Measurements from ENCODE around the gene MFAP2. TPM values are rescaled to one million over a fixed set of nuclear protein-coding genes. Genes with fewer than 3 reads are reported as not detected.

Gene MFAP2
- total RNA-seq, 2 experiments from 2014 or later, result 0.25 TPM; not detected in 1

DNA sequence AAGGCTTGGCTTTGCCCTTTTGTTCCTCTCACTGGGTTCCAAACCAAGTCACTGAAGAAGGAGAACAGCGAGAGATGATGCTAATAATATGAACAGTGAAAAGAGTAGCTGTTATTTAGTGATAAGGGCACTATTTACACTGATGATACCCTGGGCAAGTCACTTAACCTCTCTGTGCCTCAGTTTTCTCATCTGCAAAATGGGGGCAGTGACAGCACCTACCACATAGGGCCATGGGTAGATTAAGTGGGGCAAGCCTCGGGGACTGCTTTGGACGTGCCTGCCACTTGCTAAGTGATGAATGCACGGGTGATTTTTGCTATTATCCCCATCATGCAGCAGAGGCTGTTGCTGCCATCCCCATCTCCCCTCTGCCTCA, 22.1 kb upstream of the MFAP2 start:
- DNase-seq, result no peak
- peaks cover 22% of the 10 kb centered on the region for H3K36me3 Mint-ChIP-seq (ENCODE audit: low read depth)
- ChIA-PET CTCF (no interaction called here), POLR2A (no interaction called here)
- H3K27me3 Mint-ChIP-seq, result no peaks in the 10 kb centered on the region
- H3K27ac Mint-ChIP-seq, result no peak overlapping the region
- H3K4me1 Mint-ChIP-seq, result no peaks in the 10 kb centered on the region
- H3K9me3 Mint-ChIP-seq, result no peaks in the 10 kb centered on the region
- H3K4me3 Mint-ChIP-seq, result no peak overlapping the region

DNA sequence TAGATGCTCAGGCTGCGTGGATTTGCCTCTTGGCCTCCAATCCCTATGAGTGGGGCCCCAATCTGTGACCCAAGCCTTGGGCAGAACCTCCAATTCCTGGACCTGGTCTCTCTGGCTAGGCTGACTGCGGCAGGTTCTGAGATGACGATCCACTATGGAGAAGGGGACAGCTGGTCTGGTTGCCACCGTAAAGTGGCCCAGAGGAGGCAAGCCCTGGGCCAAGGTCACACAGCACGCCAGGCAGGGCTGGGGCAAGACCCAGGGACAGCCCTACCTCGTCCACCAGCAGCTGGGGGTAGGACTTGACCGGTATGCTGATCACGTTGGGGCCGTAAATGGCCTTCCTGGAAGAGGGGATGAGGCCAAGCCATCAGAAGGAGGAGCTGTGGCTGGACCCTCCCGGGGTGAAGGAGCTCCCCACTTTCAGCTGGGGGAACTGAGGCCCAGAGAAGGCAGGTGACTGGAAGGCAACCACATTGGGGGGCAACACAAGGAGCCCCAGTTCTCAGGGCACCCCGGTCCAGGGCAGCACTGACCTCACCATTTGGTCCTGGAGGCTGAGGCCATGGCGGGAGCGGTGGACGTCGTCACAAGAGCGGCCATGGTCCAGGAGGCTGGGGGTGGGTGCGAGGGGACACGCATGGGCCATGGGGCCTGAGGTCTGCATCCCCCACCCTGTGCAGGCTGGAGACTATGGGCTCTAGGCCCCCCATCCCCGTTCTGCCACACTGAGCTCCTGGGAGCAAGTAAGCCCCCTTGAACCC, 21.5 kb upstream of the MFAP2 start:
- POLR2A ChIA-PET, result no interaction called here
- Mint-ChIP-seq H3K27me3 (no peaks in the 10 kb centered on the region), H3K36me3 (ENCODE audit: low read depth) (peaks cover 22% of the 10 kb centered on the region), H3K4me1 (no peaks in the 10 kb centered on the region), H3K4me3 (no peak overlapping the region), H3K27ac (no peak overlapping the region), H3K9me3 (no peaks in the 10 kb centered on the region)
- CTCF ChIA-PET, result interaction anchor here (1.2 kb wide), 1 partner anchor 41 kb away, joined by 3 read pairs; no protein-coding TSS in a partner anchor
- no peak for DNase-seq

DNA sequence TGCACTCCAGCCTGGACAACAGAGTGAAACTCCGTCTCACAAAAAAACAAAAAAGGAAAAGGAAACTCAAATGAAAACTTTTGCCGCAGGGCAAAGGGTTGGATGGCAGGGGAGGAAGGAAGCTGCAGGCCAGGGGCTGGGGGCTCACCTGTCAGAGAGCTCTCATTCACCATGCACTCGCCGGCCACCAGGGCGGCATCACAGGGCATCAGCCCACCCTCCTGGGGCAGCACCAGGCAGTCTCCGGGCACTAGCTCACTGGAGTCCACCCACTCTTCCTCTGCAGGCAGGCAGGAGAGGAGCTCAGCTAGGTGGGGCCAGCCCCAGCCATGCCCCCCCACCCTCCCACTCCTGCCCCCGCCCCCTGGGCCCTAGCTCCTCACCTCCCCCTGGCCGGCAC, 19.4 kb upstream of the MFAP2 start:
- POLR2A ChIA-PET, result interaction anchor here (1.1 kb wide), 1 partner anchor 12 kb away, joined by 3 read pairs; no protein-coding TSS in a partner anchor

DNA sequence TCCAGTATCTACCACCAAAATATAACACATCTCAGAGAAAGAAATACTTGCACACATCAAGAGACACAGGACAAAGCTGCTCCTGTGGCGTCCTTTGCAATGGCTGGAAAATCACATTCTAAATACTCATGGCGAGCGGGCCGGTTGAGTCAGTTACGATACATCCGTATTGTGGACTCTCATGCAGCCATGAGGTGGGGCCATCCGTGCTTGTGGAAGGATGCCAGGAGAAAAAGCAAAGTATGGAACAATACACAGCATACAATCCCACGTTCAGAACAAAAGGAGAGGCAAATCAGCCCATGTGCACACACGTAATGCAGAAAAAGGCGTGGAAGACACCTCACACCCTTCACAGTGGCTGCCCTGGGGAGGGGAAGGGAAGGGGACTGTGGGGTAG, 18.2 kb upstream of the MFAP2 start:
- peaks cover 17% of the 10 kb centered on the region for H3K36me3 Mint-ChIP-seq (ENCODE audit: low read depth)

More for the DNA sequence above, 19.4 kb upstream of the MFAP2 start:
- CTCF ChIA-PET, result no interaction called here
- Mint-ChIP-seq H3K27me3 (no peaks in the 10 kb centered on the region), H3K4me1 (no peaks in the 10 kb centered on the region), H3K4me3 (no peak overlapping the region), H3K27ac (no peak overlapping the region), H3K36me3 (ENCODE audit: low read depth) (peaks cover 26% of the 10 kb centered on the region), H3K9me3 (no peaks in the 10 kb centered on the region)
- DNase-seq, result no peak

DNA sequence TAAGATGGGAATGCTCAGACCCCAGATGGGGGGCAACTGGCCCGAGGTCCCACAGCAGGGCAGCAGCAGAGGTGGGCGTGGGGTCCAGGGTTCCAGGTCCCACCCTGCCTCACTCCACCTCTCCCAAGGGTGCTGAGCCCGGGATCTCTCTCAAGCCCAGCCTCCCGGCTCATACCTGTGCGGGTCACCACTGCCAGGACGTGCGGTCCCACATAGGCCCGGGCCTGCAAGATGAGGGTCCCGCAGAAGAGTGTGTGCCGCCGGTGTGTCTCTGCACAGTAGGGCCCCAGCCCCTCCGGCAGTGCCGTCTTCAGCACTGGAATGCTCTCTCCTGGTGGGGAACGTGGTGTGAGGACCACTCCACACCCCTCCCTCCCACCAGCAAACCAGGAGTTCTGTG, 16.4 kb upstream of the MFAP2 start:
- no peak for DNase-seq
- ChIA-PET POLR2A (no interaction called here), CTCF (no interaction called here)
- Mint-ChIP-seq H3K9me3 (no peaks in the 10 kb centered on the region), H3K4me1 (no peaks in the 10 kb centered on the region), H3K36me3 (ENCODE audit: low read depth) (peaks cover 17% of the 10 kb centered on the region), H3K4me3 (no peak overlapping the region), H3K27ac (no peak overlapping the region), H3K27me3 (no peaks in the 10 kb centered on the region)

More for the DNA sequence above, 18.2 kb upstream of the MFAP2 start:
- ChIA-PET POLR2A (no interaction called here), CTCF (no interaction called here)
- Mint-ChIP-seq H3K27me3 (no peaks in the 10 kb centered on the region), H3K9me3 (no peaks in the 10 kb centered on the region), H3K4me3 (no peak overlapping the region), H3K27ac (no peak overlapping the region), H3K4me1 (no peaks in the 10 kb centered on the region)
- DNase-seq, result no peak

DNA sequence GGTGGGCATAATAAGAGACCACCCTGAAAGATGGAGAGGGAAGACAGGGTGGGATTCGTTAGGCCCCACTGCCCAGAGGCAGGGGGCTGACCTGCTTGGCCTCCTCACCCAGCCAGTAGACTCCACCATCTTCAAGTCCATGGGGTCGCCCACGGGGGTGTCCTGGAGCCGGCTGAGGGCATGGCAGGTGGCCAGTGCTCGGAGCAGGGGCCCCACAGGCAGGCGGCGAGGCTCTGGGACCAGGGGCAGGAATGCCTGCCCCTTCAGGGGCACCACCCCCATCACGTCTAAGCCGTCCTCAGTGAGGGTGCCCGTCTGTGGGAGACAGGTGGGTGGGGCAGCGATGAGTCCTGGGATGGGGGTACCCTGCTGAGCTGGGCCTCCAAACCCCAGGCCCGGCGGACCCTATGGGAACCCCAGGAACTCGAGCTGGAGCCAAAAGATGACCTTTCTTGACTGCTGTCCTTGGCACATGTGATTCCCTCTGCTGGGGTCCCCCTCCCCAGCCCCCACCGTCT, 13.2 kb upstream of the MFAP2 start:
- Mint-ChIP-seq H3K4me3 (no peak overlapping the region), H3K27ac (no peak overlapping the region), H3K4me1 (no peaks in the 10 kb centered on the region), H3K9me3 (no peaks in the 10 kb centered on the region), H3K36me3 (ENCODE audit: low read depth) (peaks cover 16% of the 10 kb centered on the region), H3K27me3 (no peaks in the 10 kb centered on the region)
- POLR2A ChIA-PET, result no interaction called here
- CTCF ChIA-PET, result no interaction called here
- no peak for DNase-seq

DNA sequence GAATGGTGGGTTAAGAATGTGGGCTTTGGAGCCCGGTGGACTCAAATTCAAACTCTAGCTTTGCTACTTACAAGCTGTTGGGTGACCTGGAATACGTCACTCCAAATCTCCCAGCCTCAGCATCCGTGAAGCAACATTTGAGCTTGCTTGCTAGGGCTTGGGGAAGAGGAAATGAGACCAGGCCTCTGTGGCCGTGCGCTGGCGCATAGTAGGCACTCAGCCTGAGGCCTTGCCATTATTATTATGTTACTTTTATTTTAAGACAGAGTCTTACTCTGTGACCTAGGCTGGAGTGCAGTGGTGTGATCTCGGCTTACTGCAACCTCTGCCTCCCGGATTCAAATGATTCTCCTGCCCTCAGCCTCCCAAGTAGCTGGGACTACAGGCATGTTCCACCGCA, 12.3 kb upstream of the MFAP2 start:
- Mint-ChIP-seq H3K4me3 (no peak overlapping the region), H3K27ac (no peak overlapping the region), H3K36me3 (ENCODE audit: low read depth) (peaks cover 13% of the 10 kb centered on the region), H3K4me1 (no peaks in the 10 kb centered on the region), H3K27me3 (no peaks in the 10 kb centered on the region), H3K9me3 (no peaks in the 10 kb centered on the region)
- no peak for DNase-seq
- ChIA-PET CTCF (no interaction called here), POLR2A (no interaction called here)

DNA sequence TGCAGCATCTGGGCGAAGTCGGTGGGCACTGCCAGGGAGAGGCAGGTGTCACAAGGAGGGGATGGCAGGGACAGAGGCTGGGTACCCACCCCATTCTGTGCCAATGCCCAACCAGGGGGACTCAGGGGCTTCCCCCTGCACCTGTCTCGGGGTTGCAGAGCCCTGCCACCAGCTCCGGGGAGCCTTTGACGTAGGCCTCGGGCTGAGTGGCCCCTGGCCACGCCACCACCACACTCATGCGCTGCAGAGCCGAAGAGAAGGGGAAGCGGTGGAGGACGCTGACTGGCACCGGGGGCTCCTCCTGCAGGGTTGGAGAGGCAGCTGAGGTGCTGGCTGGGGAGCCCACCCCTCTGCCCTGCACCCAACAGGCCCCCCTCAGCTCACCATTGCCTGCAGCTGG, 11.7 kb upstream of the MFAP2 start:
- no peak overlapping the region for H3K4me3 Mint-ChIP-seq
- POLR2A ChIA-PET, result no interaction called here
- no peaks in the 10 kb centered on the region for H3K9me3 Mint-ChIP-seq
- no peaks in the 10 kb centered on the region for H3K27me3 Mint-ChIP-seq
- no peak overlapping the region for H3K27ac Mint-ChIP-seq
- no peaks in the 10 kb centered on the region for H3K4me1 Mint-ChIP-seq
- CTCF ChIA-PET, result no interaction called here
- H3K36me3 Mint-ChIP-seq (ENCODE audit: low read depth), result peaks cover 13% of the 10 kb centered on the region
- DNase-seq, result no peak

DNA sequence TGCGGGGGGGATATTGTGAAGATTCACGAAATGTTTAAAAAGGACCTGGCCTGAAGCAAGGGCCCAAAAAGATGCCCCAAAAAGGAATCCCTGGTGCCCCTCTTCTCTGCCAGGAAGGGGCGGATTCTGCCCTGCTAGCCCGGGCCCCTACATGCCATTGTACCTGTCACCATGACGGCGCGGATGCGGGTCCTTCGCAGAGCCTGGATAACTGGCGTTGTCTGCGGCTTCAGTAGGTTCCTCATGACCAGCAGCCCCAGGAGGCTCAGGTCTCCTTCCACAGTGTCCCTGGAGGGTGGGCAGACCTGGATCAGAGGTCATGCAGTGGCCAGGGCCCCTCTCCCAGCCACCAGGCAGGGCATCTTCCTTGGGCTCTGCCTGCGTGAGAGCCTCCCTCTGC, 11.2 kb upstream of the MFAP2 start:
- Mint-ChIP-seq H3K4me1 (no peaks in the 10 kb centered on the region), H3K36me3 (ENCODE audit: low read depth) (peaks cover 13% of the 10 kb centered on the region), H3K27me3 (no peaks in the 10 kb centered on the region), H3K27ac (no peak overlapping the region), H3K4me3 (no peak overlapping the region), H3K9me3 (no peaks in the 10 kb centered on the region)
- POLR2A ChIA-PET, result no interaction called here
- CTCF ChIA-PET, result no interaction called here
- no peak for DNase-seq

DNA sequence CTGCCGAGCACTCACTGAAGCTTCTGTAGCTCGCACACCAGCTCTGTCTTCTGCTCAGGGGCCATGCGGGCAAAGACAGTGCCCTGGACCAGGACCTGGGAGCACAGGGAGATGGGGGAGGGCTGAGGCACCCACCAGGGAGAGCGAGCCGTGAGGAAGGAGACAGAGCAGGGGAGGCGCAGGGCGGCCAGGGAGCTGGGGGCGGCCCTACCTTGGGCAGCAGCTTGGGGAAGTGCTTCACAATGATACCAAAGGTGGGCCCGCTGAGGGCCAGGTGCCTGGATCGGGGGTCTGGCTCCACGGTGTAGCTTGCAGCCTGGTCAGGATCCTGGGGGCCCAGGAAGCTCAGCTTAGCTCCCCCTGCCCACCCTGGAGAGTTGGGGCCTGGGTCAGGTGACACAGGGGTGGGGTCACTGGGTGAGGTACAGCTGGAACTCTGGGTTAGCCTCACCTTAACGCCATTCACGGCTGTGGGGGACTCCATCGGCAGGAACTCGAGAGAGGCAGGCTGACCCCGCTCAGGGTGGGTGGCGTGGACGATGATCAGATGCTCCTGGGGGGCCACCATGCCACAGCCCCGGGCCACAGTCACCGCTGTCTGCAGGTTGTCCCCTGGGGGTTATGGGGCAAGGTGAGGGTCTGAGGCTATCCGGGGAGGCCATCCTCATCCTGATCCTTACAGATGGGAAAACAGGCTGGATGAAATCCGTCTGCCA, 9.4 kb upstream of the MFAP2 start:
- Mint-ChIP-seq H3K9me3 (no peaks in the 10 kb centered on the region), H3K4me1 (no peaks in the 10 kb centered on the region), H3K27me3 (no peaks in the 10 kb centered on the region), H3K27ac (no peak overlapping the region), H3K4me3 (no peak overlapping the region), H3K36me3 (ENCODE audit: low read depth) (peaks cover 15% of the 10 kb centered on the region)
- POLR2A ChIA-PET, result interaction anchor here (2.2 kb wide), 1 partner anchor 10 kb away, joined by 6 read pairs; the partner anchor contains the start of gene MFAP2
- DNase-seq, result no peak
- CTCF ChIA-PET, result interaction anchor here (0.5 kb wide), 1 partner anchor 487 kb away, joined by 5 read pairs; no protein-coding TSS in a partner anchor

DNA sequence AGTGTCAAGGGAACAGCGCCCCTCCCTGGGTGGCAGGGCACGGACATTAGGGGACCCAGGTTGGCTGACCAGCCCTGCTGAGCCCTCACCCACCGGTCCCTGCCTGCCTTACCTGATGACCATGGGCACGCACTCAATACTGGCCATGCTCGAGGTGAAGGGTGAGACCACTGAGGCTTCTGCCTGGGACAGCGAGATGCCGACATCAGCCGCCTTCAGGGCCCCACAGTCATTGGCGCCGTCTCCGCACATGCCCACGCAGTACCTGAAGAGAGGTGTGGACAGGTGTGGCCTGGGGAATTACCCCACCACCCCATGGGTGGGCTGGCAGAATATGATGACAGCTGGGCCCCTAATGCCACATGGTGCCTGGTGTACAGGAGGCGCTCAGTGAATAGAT, 7.8 kb upstream of the MFAP2 start:
- Mint-ChIP-seq H3K36me3 (ENCODE audit: low read depth) (peaks cover 14% of the 10 kb centered on the region), H3K27ac (no peak overlapping the region), H3K27me3 (peaks cover 3% of the 10 kb centered on the region), H3K4me3 (no peak overlapping the region), H3K4me1 (no peaks in the 10 kb centered on the region), H3K9me3 (no peaks in the 10 kb centered on the region)
- DNase-seq, result no peak
- POLR2A ChIA-PET, result interaction anchor here (0.8 to 1.8 kb wide), 2 partner anchors 12 to 22 kb away, joined by 3 to 7 read pairs; no protein-coding TSS in a partner anchor
- CTCF ChIA-PET, result no interaction called here

DNA sequence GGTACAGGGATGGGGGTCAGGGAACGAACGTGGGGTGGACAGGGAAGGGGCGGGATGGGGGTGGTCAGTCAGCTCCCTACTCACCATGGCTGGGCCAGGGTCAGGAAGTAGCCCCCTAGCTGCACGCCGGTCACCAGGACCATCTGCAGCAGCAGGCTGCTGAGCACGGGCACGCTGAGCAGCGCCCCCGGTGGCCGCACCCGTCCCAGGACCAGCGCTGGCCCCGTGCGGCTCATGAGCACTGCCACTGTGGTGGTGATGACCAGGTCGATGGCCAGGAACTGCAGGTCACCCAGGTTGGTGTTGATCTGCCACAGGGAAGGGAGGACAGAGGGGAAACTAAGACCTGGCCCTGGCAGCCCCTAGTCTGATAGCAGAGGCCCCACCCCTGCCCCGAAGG, 6.5 kb upstream of the MFAP2 start:
- ChIA-PET CTCF (interaction anchor here (1.0 to 1.1 kb wide), 2 partner anchors 26 to 35 kb away, joined by 3 read pairs; no protein-coding TSS in a partner anchor), POLR2A (interaction anchor here (1.8 kb wide), 1 partner anchor 23 kb away, joined by 7 read pairs; no protein-coding TSS in a partner anchor)
- no peak for DNase-seq
- Mint-ChIP-seq H3K27me3 (peaks cover 11% of the 10 kb centered on the region), H3K27ac (no peak overlapping the region), H3K4me3 (no peak overlapping the region), H3K4me1 (no peaks in the 10 kb centered on the region), H3K36me3 (ENCODE audit: low read depth) (peaks cover 14% of the 10 kb centered on the region), H3K9me3 (no peaks in the 10 kb centered on the region)

DNA sequence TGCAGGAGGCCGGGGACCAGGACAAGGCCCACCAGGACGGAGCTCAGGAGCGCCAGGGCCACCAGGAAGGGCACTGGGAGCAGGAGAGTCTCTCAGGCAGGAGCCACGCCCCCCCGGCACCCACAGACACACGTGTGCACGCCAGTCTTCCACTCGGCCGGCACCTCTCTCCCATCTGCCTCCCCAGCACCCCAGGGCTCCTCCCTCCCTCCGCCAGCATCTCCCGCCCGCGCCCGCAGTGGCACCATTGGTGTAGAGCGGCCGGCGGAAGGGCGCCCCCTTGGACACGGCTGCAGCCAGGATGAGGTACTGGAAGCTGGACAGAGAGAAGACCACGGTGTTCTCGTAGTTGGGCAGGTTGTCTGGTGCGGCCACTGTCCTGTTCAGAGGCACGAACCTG, 6.1 kb upstream of the MFAP2 start:
- ChIA-PET CTCF (interaction anchor here (1.1 kb wide), 1 partner anchor 26 kb away, joined by 3 read pairs; no protein-coding TSS in a partner anchor), POLR2A (no interaction called here)
- Mint-ChIP-seq H3K4me1 (no peaks in the 10 kb centered on the region), H3K9me3 (no peaks in the 10 kb centered on the region), H3K27ac (no peak overlapping the region), H3K36me3 (ENCODE audit: low read depth) (peaks cover 14% of the 10 kb centered on the region), H3K27me3 (peaks cover 14% of the 10 kb centered on the region), H3K4me3 (no peak overlapping the region)
- DNase-seq, result no peak
